UCSD-AML1 (cell line): ENCODE data around the gene GTF2H1.

Experiments
- DNase-seq: peaks from one replicate; lab custom pipeline; 2025; ENCODE audit not compliant: unreplicated experiment; lab: John Stamatoyannopoulos, UW

Gene GTF2H1

GRCh38 chr11:18321969-18322711 lies at the start of gene GTF2H1, which contains the start of gene HPS5:
GTF2H1 (plus strand) TSS chr11:18322567; CDS start chr11:18333075, 10,508 bp downstream.
HPS5 (minus strand) TSS chr11:18322140; CDS start chr11:18317858, 4,282 bp downstream.
- DNase-seq, result peak; percentile 97

DNA sequence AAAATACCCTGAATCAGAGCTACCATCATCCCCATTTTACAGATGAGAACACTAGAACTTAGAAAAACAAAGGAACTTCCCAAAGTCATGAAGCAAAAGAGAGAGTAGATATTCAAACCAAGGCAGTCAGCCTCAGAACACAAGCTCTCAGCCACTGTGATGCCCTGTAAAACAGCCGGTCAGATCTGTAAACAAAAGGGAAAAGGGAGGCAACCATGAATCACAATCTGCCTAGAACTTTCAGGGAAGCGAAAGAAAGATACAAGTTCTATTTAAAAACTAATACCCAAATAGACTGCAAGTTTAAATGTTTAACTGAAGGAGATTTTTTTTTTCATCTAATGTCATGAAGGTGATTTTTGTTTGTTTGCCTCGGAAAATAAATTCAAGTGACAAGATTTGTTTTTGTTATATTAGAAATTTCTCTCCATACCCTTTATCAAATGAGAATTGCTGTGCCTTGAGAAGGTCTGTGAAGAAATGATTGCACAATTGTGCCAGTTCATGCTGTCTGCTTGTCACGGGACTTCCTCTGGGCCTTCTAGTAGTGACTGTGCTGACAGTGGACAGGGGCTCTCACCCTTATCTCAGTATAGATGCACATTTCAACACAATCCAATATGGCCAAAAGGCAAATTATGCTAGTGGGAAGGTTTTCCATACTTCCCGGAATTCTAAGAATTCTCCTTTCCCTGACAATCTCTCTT lies 44.6 kb upstream of the GTF2H1 start:
- no peak for DNase-seq

DNA sequence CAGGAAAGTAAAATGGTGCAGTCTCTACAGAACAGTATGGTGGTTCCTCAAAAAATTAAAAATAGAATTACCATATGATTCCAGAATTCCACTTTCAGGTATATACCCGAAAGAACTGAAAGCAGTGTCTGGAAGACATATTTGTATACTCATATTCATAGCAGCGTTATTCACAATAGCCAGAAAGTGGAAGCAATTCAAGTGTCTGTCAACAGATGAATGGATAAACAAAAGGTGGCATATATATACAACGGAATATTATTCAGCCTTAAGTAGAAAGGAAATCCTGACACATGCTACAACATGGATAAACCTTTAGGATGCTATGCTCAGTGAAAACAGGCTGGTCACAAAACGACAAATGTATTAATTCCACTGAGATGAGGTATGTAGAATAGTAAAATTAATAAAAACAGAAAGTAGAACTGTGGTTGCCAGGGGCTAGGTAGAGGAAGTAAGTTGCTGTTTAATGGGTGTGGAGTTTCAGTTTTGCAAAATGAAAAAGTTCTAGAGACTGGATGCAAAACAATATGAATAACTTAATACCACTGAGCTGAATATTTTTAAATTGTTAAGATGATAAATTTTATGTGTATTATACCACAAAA lies 41.8 kb upstream of the GTF2H1 start:
- no peak for DNase-seq

GRCh38 chr11:18282626-18283025 lies 39.7 kb upstream of the GTF2H1 start:
- DNase-seq, result no peak

- DNase-seq, result no peak
Measured at GRCh38 chr11:18285841-18286240, 36.5 kb upstream of the GTF2H1 start.

DNA sequence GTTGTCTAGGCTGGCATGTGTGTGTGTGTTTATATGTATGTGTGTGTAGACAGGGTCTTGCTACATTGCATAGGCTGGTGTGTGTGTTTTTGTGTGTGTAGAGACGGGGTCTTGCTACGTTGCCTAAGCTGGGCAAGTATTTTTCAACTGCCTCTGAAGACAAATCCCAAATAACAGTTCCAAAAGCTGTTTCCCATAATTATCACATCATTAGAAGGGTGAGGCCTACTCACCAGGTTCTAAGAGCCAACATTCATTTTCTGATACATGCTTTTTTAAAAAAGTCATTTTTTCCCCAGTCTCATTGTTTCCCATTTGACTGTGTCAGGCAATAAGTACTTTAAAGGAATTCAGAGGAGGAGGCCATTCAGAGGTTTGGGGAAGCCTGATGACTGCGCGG lies 33.5 kb upstream of the GTF2H1 start:
- no peak for DNase-seq

GRCh38 chr11:18294862-18295261 lies 27.5 kb upstream of the GTF2H1 start:
- no peak for DNase-seq

GRCh38 chr11:18295316-18295715 lies 27.1 kb upstream of the GTF2H1 start:
- DNase-seq, result no peak

DNA sequence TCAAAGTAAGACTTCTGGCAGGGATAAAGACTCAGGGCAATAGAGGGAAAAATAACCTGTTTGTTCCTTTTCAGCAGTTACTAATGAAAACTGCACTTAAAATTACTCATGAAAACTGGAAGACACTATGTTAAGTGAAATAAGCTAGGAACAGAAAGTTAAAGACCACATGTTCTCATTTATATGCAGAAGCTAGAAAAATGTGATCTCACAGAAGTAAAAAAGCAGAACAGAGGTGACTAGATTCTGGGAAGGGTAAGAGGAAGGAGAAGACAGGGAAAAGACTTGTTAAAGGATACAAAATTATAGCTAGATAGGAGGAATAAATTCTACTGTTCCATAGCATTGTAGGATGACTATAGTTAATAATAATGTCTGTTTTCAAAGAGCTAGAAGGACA lies 22.6 kb upstream of the GTF2H1 start:
- no peak for DNase-seq

GRCh38 chr11:18304745-18305144 lies 17.6 kb upstream of the GTF2H1 start:
- no peak for DNase-seq

- DNase-seq, result no peak
Measured at GRCh38 chr11:18307461-18308139, 14.8 kb upstream of the GTF2H1 start.

- DNase-seq, result no peak
Measured at GRCh38 chr11:18308242-18308641, 14.1 kb upstream of the GTF2H1 start.

DNA sequence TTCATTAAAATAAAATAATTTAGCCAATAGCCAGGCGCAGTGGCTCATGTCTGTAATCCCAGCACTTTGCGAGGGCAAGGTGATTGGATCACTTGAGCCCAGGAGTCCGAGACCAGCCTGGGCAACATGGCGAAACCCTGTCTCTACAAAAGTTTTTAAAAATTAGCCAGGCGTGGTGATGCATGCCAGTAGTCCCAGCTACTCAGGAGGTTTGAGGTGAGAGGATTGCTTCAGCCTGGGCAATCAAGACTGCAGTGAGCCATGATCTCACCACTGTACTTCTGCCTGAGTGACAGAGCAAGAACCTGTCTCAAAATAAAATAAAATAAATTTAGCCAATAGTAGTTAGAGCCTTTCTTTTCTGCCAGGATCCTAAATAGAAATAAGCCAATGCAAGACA lies 12.7 kb upstream of the GTF2H1 start:
- no peak for DNase-seq

- DNase-seq, result no peak
Measured at GRCh38 chr11:18310800-18311340, 11.5 kb upstream of the GTF2H1 start.

DNA sequence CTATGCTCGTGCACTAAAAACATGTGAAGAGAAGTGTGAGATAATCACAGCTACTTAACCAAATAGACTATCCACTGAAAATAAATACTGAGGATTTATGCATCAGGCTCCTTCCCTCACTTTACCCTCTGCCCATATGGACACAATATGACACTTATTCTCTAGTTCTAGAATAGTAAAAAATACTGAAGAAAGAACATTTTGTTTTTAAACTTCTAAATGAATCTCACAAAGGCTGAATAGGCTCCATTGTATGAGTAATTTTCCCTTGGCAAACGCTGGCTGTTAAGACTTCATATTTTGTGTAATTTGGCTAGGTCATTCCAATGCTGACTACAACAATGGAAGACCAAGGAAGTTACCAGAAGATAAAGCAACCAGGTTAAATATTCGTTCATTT lies 10.4 kb upstream of the GTF2H1 start:
- no peak for DNase-seq

GRCh38 chr11:18312663-18313420 lies 9.5 kb upstream of the GTF2H1 start:
- no peak for DNase-seq

GRCh38 chr11:18313965-18314763 lies 8.2 kb upstream of the GTF2H1 start:
- DNase-seq, result no peak

GRCh38 chr11:18314784-18315523 lies 7.4 kb upstream of the GTF2H1 start:
- DNase-seq, result no peak

- DNase-seq, result no peak
Measured at GRCh38 chr11:18315893-18316292, 6.5 kb upstream of the GTF2H1 start.
